Superior temporal gyrus (tissue), 1 donor: ENCODE measurements around the gene EMC6.
A peak's percentile ranks its signal among the peaks of the same experiment; 100 is the strongest.

Source experiments
- DNase-seq: peaks from one replicate; pipeline ENCODE4 v3.0.0-alpha.2; 2016; ENCODE audit errors: extremely low spot score

The EMC6 gene

DNA sequence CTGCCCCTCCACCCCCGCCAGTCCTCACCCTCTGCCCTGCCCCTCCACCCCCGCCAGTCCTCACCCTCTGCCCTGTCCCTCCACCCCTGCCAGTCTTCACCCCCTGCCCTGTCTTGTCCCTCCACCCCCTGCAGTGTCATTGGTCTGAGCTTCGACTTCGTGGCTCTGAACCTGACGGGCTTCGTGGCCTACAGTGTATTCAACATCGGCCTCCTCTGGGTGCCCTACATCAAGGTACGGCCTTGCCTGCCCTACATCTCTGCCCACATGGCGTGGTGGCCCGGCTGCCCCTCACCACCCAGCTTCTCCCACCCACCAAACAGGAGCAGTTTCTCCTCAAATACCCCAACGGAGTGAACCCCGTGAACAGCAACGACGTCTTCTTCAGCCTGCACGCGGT, 12.3 kb upstream of the EMC6 start:
- no peak for DNase-seq

DNA sequence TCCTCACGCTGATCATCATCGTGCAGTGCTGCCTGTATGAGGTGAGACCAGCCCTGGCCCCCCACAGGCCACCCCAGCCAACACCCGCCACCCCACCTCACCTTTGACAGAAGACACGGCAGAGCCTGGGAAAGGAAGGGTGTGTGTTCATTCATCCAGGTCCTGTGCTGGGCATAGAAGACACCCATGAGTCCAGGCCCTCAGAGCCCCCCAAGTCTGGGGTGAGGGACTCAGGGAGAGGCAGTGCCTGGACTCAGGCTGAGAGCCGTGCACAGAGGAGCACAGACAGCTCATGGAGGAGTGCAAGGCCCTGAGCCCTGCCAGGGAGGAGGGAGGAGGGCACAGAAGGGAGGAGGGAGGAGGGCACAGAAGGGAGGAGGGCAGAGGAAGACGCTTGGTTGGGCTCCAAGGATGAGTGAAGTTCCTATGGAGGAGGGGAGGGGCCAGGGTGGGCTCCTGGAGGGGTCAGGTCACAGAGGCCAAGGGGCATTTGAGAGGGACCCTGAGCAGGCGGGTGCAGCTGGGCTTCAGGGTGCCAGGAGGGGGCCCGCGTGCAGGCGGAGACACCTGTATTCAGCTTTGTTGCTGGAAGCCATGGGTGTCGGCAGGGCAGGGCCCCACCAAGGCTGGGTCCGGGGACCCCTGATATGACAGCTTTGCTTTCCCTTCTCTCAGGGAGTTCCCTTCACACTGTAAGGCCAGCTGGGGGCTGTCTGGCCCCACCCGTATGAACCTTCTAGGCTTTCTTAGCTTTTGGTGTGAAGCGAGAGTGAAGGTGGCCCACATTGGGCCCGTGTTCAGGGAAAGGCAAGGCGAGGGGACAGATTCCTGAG, 11.6 kb upstream of the EMC6 start:
- no peak for DNase-seq

GRCh38 chr17:3657588-3657869, 11.1 kb upstream of the EMC6 start:
- DNase-seq = no peak

- DNase-seq = no peak
Measured at GRCh38 chr17:3657874-3658783, 10.5 kb upstream of the EMC6 start.

DNA sequence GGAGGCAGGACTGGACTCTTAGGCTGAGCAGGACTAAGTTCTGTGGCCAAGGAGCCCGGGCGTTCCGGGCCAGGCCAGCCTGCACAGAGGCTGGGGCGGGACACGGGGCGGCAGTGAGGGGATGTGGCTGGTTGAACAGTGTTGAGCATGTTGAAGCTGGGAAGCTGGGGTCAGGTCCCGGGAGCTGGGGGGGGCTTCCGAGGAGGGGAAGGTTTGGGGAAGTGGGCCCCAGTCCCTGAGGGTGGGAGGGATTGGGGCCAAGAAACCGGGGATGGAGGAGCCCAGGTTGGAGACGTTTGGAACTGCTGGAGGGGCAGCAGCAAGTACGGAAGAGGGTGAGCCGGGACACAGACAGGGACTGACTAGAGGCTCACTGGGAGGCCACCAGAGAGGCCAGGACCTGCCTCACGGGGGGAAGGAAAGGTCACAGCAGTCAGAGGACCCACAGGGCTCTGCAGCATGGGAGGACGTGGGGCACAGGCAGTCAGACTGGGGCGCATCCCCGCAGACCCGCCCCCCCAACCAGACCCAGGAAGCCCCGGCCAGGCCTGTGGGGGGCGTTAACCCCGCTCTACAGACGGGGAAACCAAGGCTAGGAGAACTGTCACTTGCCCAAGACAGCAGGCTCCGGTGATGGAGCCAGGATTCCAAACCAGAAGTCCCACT, 9.7 kb upstream of the EMC6 start:
- no peak for DNase-seq

GRCh38 chr17:3659541-3660111, 9.0 kb upstream of the EMC6 start:
- DNase-seq = peak; percentile 46

GRCh38 chr17:3660311-3660891, 8.2 kb upstream of the EMC6 start:
- DNase-seq = no peak

DNA sequence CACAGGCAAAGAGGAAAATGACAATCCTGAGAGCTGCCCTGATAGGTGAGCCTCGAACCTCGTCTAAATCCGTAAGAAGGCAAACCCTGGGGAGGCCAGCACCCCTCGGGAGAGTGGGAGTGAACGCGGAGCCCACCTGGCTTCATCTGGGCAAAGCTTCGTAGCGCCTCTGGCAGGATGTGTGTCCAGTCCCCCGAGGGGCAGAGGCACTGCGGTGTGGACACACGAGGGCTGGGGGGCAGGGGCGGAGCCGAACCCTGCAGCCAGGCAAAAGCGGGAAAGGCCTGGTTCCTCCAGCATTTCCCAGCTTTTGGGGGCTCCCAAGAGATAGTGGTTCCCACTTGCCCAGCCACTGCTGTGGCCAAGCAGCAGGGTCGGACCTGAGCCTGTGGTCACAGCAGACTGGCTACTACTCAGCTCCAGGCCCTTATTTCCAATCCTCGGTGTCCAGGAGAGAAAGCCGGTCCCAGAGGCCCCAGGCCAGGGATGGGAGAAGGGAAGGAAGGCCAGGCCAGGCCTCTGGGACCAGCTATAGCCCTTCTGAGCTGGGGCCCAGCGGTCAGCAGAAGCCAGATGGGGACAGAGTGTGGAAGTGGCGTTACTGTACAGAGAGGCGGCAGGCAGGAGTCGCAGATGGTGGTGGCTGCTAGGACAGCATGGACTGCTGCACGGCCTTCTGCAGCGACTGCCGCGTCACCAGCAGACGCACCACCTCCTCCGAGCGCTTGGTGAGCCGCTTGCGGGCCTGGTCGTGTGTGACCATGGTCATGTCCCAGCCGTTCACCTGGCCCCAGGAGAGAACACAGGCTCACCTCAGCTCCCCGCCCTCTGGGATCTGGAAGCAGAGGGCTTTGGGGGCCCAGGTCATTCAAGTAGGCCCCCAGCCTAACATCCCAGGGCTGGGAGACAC, 5.3 kb upstream of the EMC6 start:
- no peak for DNase-seq

GRCh38 chr17:3665834-3666233, 2.8 kb upstream of the EMC6 start:
- peak; percentile 55 for DNase-seq

GRCh38 chr17:3666516-3666915, 2.1 kb upstream of the EMC6 start:
- DNase-seq = no peak

DNA sequence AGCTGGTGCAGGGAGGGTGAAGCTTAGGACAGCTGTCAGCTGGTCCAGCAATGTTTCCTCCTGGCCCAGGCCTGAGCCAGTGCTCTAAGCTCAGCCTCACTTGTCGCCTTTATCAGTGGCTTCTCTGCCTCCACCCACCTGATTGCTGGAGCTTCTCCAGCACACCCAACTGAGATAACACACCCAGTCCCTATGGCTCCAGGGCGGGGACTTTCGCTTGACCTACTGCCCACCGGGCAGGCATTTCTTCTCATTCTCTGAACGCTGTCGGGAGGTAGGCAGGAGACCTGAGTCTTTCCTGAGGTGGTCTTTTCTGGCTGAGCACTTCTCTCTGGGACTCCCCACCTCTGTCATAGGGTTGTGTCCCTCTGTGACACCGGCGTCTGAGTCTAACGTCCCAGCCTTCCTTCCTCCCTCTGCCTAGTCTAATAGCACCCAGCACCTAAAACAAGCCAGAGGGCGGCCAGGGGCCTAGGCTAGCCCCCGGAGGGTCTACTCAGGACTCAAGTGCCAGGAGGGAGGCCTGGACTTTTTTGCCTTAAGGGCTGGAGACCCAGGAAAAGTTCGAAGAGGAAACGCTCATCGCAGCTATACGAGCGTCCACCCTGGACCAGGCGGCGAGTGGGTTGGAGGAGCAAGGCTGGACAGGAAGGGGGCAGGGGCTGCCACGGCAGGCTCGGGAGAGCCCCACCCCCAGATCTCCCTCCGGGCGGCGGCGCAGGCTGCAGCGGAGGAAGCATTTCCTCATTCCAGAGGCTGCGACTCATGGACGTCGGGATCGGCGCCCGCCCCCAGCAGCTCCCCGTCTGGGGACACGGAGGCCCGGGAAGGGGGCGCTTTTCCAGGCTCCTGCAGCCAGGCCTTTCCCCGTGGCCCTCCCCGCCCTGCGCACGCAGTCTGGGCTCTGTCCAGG, 990 bp upstream of the EMC6 start:
- peak; percentile 28 for DNase-seq

- no peak for DNase-seq
Measured at GRCh38 chr17:3669085-3669347, 404 bp downstream of the EMC6 start.

DNA sequence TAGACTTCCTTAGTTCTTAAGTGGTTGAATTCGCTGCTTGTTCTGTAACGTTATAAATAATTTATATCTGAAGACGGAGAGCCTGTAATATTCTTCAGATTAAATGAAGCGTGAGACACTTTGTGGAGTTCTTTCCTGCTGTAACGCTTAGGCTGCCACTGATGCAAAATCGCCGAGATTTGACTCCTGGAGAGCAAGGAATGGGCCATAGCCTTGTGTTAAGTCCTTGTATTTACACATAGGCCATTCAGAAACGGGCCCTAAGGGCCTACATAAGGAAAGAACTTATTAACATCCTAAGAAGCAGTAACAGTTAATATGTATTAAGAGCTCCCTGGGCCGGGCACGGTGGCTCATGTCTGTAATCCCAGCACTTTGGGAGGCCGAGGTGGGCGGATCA, 936 bp downstream of the EMC6 start:
- no peak for DNase-seq

DNA sequence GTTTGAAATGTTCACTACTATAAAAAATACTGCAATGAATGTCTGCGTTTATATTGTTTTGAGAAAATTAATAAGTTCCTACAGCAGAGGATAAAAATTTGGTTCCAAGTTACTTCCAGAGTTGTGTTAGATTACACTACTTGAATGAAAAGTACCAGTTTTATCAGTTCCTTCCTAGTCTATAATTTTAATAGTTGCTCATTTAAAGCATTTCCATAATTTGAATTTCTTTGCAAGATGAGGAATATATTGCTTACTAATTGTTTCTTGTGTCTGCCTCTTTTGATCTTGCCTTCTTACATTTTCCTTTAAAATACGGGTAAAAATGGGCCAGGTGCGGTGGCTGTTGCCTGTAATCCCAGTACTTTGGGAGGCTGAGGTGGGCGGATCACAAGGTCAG, 4.0 kb downstream of the EMC6 start:
- DNase-seq = no peak

- DNase-seq = no peak
Measured at GRCh38 chr17:3675886-3676285, 7.3 kb downstream of the EMC6 start.

DNA sequence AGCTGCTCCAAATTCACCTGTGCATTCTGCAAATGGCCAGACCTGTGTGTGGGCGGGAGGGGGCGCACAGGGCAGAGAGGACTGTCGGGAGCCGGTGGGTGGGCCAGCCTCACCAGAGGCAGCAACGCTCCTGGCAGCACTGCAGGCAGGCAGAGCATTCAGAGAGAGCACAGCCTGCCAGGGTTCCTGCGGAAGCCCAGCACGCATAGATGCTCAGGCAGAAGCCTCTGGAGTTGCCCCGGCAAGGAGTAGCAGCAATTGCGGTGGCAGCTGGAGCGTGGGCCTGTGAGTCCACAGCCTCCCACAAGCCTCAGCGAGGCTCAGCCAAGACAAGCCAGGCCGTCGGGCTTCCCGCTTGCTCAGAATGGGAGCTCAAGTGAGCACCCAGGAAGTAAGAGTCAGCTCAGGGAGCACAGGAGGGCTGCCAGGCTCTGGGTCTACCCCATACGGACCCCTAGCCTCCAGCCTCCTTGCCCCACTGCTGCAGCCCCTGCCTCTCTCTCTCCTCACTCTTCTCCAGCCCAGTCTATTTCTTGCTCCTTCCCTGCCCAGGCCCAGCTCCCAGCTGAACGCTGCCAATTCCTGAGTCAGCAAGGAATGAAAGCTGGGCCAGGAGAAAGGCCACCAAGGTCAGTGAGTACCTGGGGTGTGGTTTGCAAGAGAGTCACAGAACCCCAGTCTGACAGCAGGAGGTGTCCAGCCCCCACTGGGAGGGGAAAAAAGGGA, 9.6 kb downstream of the EMC6 start:
- DNase-seq = peak; percentile 59

DNA sequence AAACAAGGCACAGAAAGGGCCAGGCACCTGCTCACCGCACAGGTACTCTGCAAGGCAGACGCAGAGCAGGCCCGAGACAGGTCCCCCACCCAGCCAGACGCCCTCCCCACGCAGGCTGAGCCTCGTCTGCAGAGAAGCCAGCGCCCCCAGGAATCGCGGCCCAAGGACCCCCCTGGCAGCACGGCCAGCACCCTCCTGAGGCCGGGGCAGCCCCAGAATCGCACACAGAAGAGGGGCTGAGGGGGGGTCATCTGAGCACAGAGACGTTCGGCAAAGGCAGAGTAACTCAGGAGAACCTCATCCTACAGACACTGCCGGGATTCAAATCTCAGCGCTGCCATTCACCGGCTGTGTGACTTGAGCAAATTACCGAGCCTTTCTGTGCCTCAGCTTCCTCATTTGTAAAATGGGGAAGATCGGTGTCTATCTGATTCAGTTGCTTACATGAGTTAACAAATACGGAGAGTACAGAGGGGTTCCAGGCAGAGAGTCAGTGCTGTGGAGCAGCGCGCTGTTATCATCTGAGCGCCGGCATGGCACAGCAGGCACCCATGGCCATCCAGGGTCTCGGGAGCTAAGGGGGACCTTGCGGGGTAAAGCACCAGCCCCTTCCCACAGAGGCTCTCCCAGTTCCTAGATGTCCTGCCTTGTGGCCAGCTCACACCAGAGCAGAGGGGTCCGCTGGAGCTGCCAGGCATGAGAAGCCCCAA, 10.4 kb downstream of the EMC6 start:
- DNase-seq = no peak

DNA sequence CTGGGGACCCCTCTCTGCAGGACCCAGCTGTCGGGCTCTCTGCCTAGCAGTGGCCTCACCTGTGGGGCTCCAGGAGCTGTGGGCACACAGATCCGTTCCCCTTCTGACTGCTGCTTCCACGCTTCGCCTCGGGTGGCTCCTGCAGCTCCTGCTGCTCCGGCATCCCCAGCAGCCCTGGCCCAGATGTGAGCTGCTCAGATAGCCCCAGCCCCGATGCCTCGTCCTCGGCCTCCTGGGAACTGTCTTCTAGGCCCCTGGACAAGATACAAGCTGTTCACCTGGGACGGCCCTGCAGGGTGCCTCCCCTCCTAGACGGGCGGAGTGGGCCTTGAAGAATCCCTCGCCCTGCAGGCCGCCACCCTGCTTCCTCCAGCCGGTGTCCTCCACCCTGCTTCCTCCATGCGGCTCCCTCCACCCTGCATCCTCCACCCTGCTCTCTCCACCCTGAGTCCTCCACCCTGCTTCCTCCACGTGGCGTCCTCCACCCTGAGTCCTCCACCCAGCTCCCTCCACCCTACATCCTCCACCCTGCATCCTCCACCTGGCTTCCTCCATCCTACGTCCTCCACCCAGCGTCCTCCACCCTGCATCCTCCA, 11.0 kb downstream of the EMC6 start:
- no peak for DNase-seq
